ENCODE measurements around the gene ROR1.
A peak's percentile ranks its signal among the peaks of the same experiment; 100 is the strongest.

Gene ROR1

GRCh38 chr1:63867429-63868176 lies 93.8 kb downstream of the ROR1 start:
- ATAC-seq, result peak; percentile 51
- no peak for TF ChIP-seq TSHZ2 (CRISPR knock-in tag; IDR thresholded peaks at IDR 0.05)
- TF ChIP-seq ZFP30 (CRISPR knock-in tag; IDR thresholded peaks at IDR 0.05), result no peak
- peak; percentile 68 for TF ChIP-seq ISL1 (CRISPR knock-in tag; IDR thresholded peaks at IDR 0.05)

- no peak; the same call in 2 of the 3 replicates for ATAC-seq
- no peak for TF ChIP-seq BACH2 (CRISPR knock-in tag; IDR thresholded peaks at IDR 0.05; ENCODE audit: borderline replicate concordance)
- no peak for TF ChIP-seq GLIS3 (CRISPR knock-in tag; IDR thresholded peaks at IDR 0.05)
- no peak for TF ChIP-seq CSDC2 (CRISPR knock-in tag; IDR thresholded peaks at IDR 0.05)
- no peak for TF ChIP-seq TSHZ2 (CRISPR knock-in tag; IDR thresholded peaks at IDR 0.05)
- no peak for TF ChIP-seq ZNF8 (CRISPR knock-in tag; IDR thresholded peaks at IDR 0.05)
- TF ChIP-seq ZNF565 (CRISPR knock-in tag; conservative IDR thresholded peaks at IDR 0.05; ENCODE audit: low read depth), result no peak
These were observed 94.5 kb downstream of the ROR1 start for GRCh38 chr1:63868268-63868781.

- no peak for TF ChIP-seq TCF4 (CRISPR knock-in tag; IDR thresholded peaks at IDR 0.05; ENCODE audit: borderline replicate concordance)
- TF ChIP-seq ISL1 (CRISPR knock-in tag; IDR thresholded peaks at IDR 0.05), result no peak
- TF ChIP-seq PATZ1 (CRISPR knock-in tag; IDR thresholded peaks at IDR 0.05; ENCODE audit: borderline replicate concordance), result no peak
- no peak for TF ChIP-seq BACH2 (CRISPR knock-in tag; IDR thresholded peaks at IDR 0.05; ENCODE audit: borderline replicate concordance)
- no peak for TF ChIP-seq RARB (CRISPR knock-in tag; IDR thresholded peaks at IDR 0.05)
- no peak for TF ChIP-seq TSHZ2 (CRISPR knock-in tag; IDR thresholded peaks at IDR 0.05)
- no peak for TF ChIP-seq ZFP3 (CRISPR knock-in tag; IDR thresholded peaks at IDR 0.05)
- TF ChIP-seq TOX (CRISPR knock-in tag; IDR thresholded peaks at IDR 0.05; ENCODE audit: borderline replicate concordance), result no peak
- TF ChIP-seq CREB5 (CRISPR knock-in tag; IDR thresholded peaks at IDR 0.05; ENCODE audit: low read depth), result no peak
- no peak for TF ChIP-seq SNAI2 (CRISPR knock-in tag; IDR thresholded peaks at IDR 0.05)
- TF ChIP-seq ZFP30 (CRISPR knock-in tag; IDR thresholded peaks at IDR 0.05), result no peak
- TF ChIP-seq ZNF8 (CRISPR knock-in tag; IDR thresholded peaks at IDR 0.05), result no peak
- TF ChIP-seq ARNTL (CRISPR knock-in tag; IDR thresholded peaks at IDR 0.05; ENCODE audit: borderline replicate concordance, low read depth), result no peak
- no peak for TF ChIP-seq ESRRG (CRISPR knock-in tag; IDR thresholded peaks at IDR 0.05)
- no peak for TF ChIP-seq GLIS3 (CRISPR knock-in tag; IDR thresholded peaks at IDR 0.05)
- no peak for TF ChIP-seq POU6F1 (CRISPR knock-in tag; IDR thresholded peaks at IDR 0.05; ENCODE audit: borderline replicate concordance, low read depth)
- no peak for TF ChIP-seq PPARA (CRISPR knock-in tag; IDR thresholded peaks at IDR 0.05; ENCODE audit: borderline replicate concordance)
- no peak for TF ChIP-seq ZNF565 (CRISPR knock-in tag; conservative IDR thresholded peaks at IDR 0.05; ENCODE audit: low read depth)
- ATAC-seq, result no peak
These were observed 96.3 kb downstream of the ROR1 start for GRCh38 chr1:63870152-63870551.

Data from SK-N-SH treated with all-trans-retinoic acid at 6 μM for 48 hours (cell line).